Neuronal stem cell (in vitro differentiated cells): ENCODE measurements around the gene SNAI3.
A peak's percentile ranks its signal among the peaks of the same experiment; 100 is the strongest.

Source experiments
- DNase-seq: peaks from one replicate; pipeline ENCODE4 v3.0.0-alpha.2; 2013; ENCODE audit warnings: low spot score
- H2AFZ ChIP-seq: one replicate; pipeline ENCODE4 v1.6.1; 2013; ENCODE audit warnings: mild to moderate bottlenecking, low read length, inconsistent platforms
- H2AK5ac ChIP-seq: 2 replicates; pipeline ENCODE4 v1.6.1; 2013; ENCODE audit warnings: low read depth, mild to moderate bottlenecking, inconsistent platforms, low read length, moderate library complexity, mixed read lengths
- H2BK120ac ChIP-seq: 2 replicates; pipeline ENCODE4 v1.6.1; 2013; ENCODE audit warnings: low read depth, mild to moderate bottlenecking, inconsistent platforms, low read length, moderate library complexity, mixed read lengths
- H2BK12ac ChIP-seq: one replicate; pipeline ENCODE4 v1.6.1; 2013; ENCODE audit warnings: low read length, inconsistent platforms
- H2BK15ac ChIP-seq: 2 replicates; pipeline ENCODE4 v1.6.1; 2013; ENCODE audit warnings: mild to moderate bottlenecking, low read length, inconsistent platforms, mixed read lengths
- H2BK5ac ChIP-seq: one replicate; pipeline ENCODE4 v1.6.1; 2013; ENCODE audit warnings: inconsistent platforms, mild to moderate bottlenecking, low read length, moderate library complexity
- H3K14ac ChIP-seq: one replicate; pipeline ENCODE4 v1.6.1; 2013; ENCODE audit warnings: low read length, inconsistent platforms
- H3K18ac ChIP-seq: 2 replicates; pipeline ENCODE4 v1.6.1; 2013; ENCODE audit warnings: low read length, inconsistent platforms
- H3K23ac ChIP-seq: 2 replicates; pipeline ENCODE4 v1.6.1; 2013; ENCODE audit warnings: low read depth, mild to moderate bottlenecking, mixed read lengths, low read length, inconsistent platforms; ENCODE audit not compliant: poor library complexity
- H3K27ac ChIP-seq: replicated peaks from 3 replicates; pipeline ENCODE4 v1.5.1; 2013; ENCODE audit warnings: low read length, inconsistent platforms
- H3K27me3 ChIP-seq, 3 experiments: 2 replicates each; pipeline ENCODE4 v1.6.1; 2013; ENCODE audit warnings: low read length in 3 of 3, mild to moderate bottlenecking in 2 of 3, inconsistent platforms in 1 of 3, low read depth in 1 of 3, mixed read lengths in 1 of 3, moderate library complexity in 1 of 3; ENCODE audit not compliant: control insufficient read depth in 3 of 3, insufficient read depth in 3 of 3
- H3K36me3 ChIP-seq, 2 donors: replicated peaks in 1 of 2; 2 replicates each; pipeline ENCODE4 v1.6.1; 2013; ENCODE audit warnings: low read length in 2 of 2; ENCODE audit not compliant: control insufficient read depth in 2 of 2, insufficient read depth in 2 of 2
- H3K4ac ChIP-seq: 2 replicates; pipeline ENCODE4 v1.6.1; 2013; ENCODE audit warnings: inconsistent platforms, mild to moderate bottlenecking, low read length, moderate library complexity
- H3K4me1 ChIP-seq, 2 donors: 1 replicate in 1 of 2; 2 replicates in 1 of 2; pipeline ENCODE4 v1.6.1; 2013; ENCODE audit warnings: low read length in 2 of 2, low read depth in 1 of 2; ENCODE audit not compliant: control insufficient read depth in 2 of 2, insufficient read depth in 1 of 2
- H3K4me2 ChIP-seq: one replicate; pipeline ENCODE4 v1.6.1; 2013; ENCODE audit warnings: mild to moderate bottlenecking, low read length, inconsistent platforms; ENCODE audit not compliant: insufficient read depth, poor library complexity, severe bottlenecking
- H3K4me3 ChIP-seq, 2 donors: 2 replicates each; pipeline ENCODE4 v1.5.1; 2013; ENCODE audit warnings: low read length in 2 of 2, mild to moderate bottlenecking in 2 of 2, inconsistent platforms in 1 of 2, moderate library complexity in 1 of 2
- H3K79me1 ChIP-seq: one replicate; pipeline ENCODE4 v1.6.1; 2013; ENCODE audit warnings: low read depth, mild to moderate bottlenecking, inconsistent platforms, low read length, moderate library complexity
- H3K9ac ChIP-seq: one replicate; pipeline ENCODE4 v1.6.1; 2013; ENCODE audit warnings: mild to moderate bottlenecking, low read depth, low read length, inconsistent platforms; ENCODE audit not compliant: poor library complexity
- H3K9me3 ChIP-seq, 2 donors: replicated peaks in 1 of 2; 2 replicates each; pipeline versions ENCODE3 to v1.6.1; 2013; ENCODE audit warnings: low read length in 2 of 2, mild to moderate bottlenecking in 2 of 2, inconsistent platforms in 1 of 2, low read depth in 1 of 2, mixed read lengths in 1 of 2, moderate library complexity in 1 of 2; ENCODE audit not compliant: control insufficient read depth in 2 of 2, insufficient read depth in 1 of 2
- H4K8ac ChIP-seq: one replicate; pipeline ENCODE4 v1.6.1; 2013; ENCODE audit warnings: low read depth, mild to moderate bottlenecking, inconsistent platforms, low read length, moderate library complexity
- H4K91ac ChIP-seq: one replicate; pipeline ENCODE4 v1.6.1; 2013; ENCODE audit warnings: low read length, low read depth, mild to moderate bottlenecking, inconsistent platforms; ENCODE audit not compliant: poor library complexity
- WGBS, 2 donors: extraction: QIAGEN DNeasy Blood & Tissue Kit; methylation state at CpG; one replicate each; pipeline ENCODE4 v1.1.7; 2013; ENCODE audit warnings: missing lambda C conversion rate in 2 of 2, mixed read lengths in 1 of 2; ENCODE audit not compliant: insufficient read length in 2 of 2, insufficient replicate concordance in 1 of 2; ENCODE audit errors: extremely low coverage in 2 of 2; 5-methylcytosine and 5-hydroxymethylcytosine counted together

Gene SNAI3

DNA sequence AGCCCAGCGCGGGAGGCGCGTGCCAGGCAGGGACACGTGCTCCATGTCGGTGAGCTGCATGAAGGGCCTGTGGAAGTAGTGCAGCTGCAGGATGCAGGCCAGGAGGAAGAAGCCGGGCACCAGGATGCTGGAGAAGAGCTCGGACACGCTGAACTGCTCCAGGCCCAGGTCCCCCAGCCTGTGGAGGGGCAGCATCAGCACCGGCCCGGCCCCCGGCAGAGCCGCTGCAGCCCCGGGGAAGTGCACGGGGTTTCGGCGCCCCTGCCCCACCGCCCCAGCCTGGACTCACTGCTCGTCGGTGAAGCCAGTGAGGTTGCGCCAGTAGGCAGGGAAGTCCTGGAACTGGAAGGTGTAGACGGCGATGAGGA is 48.0 kb upstream of the SNAI3 start:
- Histone ChIP-seq H3K4me2 (no peak overlapping the region), H2BK12ac (no peak overlapping the region), H2BK15ac (peak overlapping the region; percentile 26), H3K4ac (no peak overlapping the region), H2AK5ac (peak overlapping the region; percentile 56), H3K36me3 (no peaks in the 10 kb centered on the region), H4K91ac (no peak overlapping the region), H3K14ac (no peak overlapping the region), H3K18ac (no peak overlapping the region), H4K8ac (no peak overlapping the region), H3K27me3 (peaks cover 0 to 7% (median 0%) of the 10 kb centered on the region in 3 experiments), H2BK5ac (no peak overlapping the region), H3K4me3 (no peak overlapping the region), H3K23ac (peak overlapping the region; percentile 85), H3K27ac (no peak overlapping the region), H2BK120ac (no peak overlapping the region), H3K79me1 (no peaks in the 10 kb centered on the region), H3K9me3 (no peaks in the 10 kb centered on the region), H2AFZ (no peak overlapping the region), H3K4me1 (peaks cover 2 to 3% of the 10 kb centered on the region in 2 donors), H3K9ac (no peak overlapping the region)
- no CpG with 5 or more reads among the region's 23 CpGs for WGBS, 2 donors
- no peak for DNase-seq

DNA sequence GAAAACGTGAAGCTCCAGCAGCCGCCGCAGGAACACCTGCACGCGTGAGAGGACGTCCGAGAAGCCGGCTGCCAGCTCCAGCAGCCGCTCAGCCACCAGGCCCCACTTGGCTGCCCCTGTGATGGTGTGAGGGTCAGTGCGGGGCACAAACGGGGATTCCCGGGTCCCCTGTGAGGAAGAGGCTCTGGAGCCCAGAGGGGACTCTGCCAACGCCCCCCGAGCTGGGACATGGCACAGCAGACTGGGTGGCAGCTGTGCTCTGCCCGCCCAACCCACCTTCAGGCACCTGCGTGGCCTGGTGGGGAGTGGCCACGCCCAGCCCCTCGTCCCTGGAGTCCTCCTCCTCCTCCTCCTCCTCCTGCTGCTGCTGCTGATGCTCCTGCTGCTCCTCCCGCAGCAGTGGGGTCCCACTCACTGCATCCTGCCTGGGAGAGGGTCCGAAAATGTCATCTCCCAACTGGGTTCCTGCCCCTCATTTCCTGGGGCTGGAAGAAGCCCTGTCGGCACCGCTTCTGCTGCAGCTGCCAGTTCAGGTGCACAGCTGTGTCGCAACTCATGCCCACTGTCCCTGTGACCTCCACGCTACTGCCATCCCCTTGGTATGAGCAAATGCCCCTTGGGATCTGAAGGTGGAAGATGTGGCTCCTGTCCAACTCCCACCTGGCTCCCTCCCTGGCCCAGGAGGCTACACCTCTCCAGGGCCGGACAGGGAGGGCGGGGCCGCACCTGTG is 47.5 kb upstream of the SNAI3 start:
- Histone ChIP-seq H3K4me3 (no peak overlapping the region), H2BK12ac (no peak overlapping the region), H3K14ac (no peak overlapping the region), H3K23ac (peak overlapping the region; percentile 85), H2BK15ac (no peak overlapping the region), H3K18ac (no peak overlapping the region), H3K36me3 (no peaks in the 10 kb centered on the region), H4K8ac (no peak overlapping the region), H2AFZ (no peak overlapping the region), H2AK5ac (no peak overlapping the region), H3K4me2 (no peak overlapping the region), H4K91ac (no peak overlapping the region), H3K9me3 (no peaks in the 10 kb centered on the region), H3K4me1 (peaks cover 2 to 3% of the 10 kb centered on the region in 2 donors), H3K9ac (no peak overlapping the region), H3K27me3 (peaks cover 0 to 6% (median 0%) of the 10 kb centered on the region in 3 experiments), H2BK5ac (no peak overlapping the region), H3K4ac (no peak overlapping the region), H3K27ac (no peak overlapping the region), H2BK120ac (no peak overlapping the region), H3K79me1 (no peaks in the 10 kb centered on the region)
- WGBS, 2 donors: no CpG with 5 or more reads among the region's 27 CpGs
- no peak for DNase-seq

DNA sequence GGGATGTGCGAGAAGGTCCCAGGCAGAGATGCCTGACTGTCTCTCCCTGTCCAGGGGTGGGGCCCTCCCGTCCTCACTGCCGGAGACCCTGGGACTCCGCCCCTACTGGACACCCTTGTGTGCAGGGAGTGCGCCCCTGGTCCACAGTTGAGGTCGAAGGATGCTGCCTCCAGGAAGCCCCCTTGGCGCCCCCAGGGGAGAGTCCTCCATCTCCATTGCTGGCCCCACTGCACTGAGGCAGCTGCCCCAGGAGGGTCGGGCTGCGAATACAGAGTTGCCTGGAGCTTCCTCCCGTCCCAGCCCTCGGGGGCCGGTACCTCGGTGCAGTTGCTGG is 46.6 kb upstream of the SNAI3 start:
- peak overlapping the region; percentile 85 for H4K91ac ChIP-seq
- no peak overlapping the region for H2BK5ac ChIP-seq
- no CpG with 5 or more reads among the region's 13 CpGs for WGBS, 2 donors
- H2AFZ ChIP-seq: no peak overlapping the region
- no peak overlapping the region for H4K8ac ChIP-seq
- H2AK5ac ChIP-seq: no peak overlapping the region
- H2BK120ac ChIP-seq: no peak overlapping the region
- H3K27me3 ChIP-seq: peaks cover 0 to 2% (median 0%) of the 10 kb centered on the region in 3 experiments
- H3K4me1 ChIP-seq: peaks cover 2 to 3% of the 10 kb centered on the region in 2 donors
- H2BK12ac ChIP-seq: no peak overlapping the region
- H2BK15ac ChIP-seq: no peak overlapping the region
- DNase-seq: no peak
- H3K9me3 ChIP-seq: no peaks in the 10 kb centered on the region
- H3K27ac ChIP-seq: no peak overlapping the region
- no peak overlapping the region for H3K9ac ChIP-seq
- H3K18ac ChIP-seq: no peak overlapping the region
- H3K4ac ChIP-seq: no peak overlapping the region
- no peak overlapping the region for H3K4me2 ChIP-seq
- H3K4me3 ChIP-seq: no peak overlapping the region
- no peaks in the 10 kb centered on the region for H3K36me3 ChIP-seq
- H3K79me1 ChIP-seq: no peaks in the 10 kb centered on the region
- no peak overlapping the region for H3K14ac ChIP-seq
- H3K23ac ChIP-seq: peak overlapping the region; percentile 43

DNA sequence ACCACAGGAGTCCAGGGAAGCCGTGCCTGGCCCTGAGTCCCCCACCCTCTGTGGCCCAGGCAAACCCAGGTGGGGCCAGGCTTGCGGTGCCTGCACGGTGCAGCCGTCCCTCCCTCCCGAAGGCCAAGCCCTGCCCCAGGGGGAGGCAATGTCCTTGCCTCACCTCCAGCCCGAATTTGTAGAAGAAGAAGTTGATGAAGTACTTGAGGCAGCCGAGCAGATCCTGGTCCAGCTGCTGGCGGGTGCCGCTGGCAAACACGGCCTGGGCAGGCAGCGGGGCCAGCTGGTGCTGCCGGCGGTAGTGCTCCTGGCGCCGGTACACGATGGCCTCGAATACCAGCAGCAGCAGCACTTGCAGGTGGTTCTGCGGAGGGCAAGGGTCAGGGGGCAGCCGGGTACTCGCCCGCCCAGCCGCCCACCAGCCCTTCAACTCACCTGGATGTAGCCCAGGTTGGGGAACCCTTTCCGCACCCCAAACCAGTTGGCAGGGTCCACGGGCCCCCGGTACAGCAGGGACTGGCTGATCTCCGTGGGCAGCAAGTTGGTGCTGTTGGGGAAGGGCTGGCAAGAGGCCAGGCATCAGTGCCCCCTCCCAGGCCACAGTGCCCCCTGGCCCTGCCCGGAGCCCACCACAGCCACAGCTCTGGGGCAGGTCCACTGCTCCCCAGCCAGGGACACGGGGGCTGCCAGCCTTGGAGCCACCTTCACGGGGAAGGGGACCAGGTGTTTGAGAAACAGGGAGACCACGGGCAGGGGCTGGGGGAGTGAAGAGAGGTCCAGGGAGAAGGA is 46.1 kb upstream of the SNAI3 start:
- no peak overlapping the region for H2AFZ ChIP-seq
- no peak overlapping the region for H4K8ac ChIP-seq
- peak overlapping the region; percentile 9 for H3K14ac ChIP-seq
- no peak overlapping the region for H2BK120ac ChIP-seq
- no peaks in the 10 kb centered on the region for H3K27me3 ChIP-seq
- peak overlapping the region; percentile 20 for H3K23ac ChIP-seq
- no peak overlapping the region for H3K4me2 ChIP-seq
- no CpG with 5 or more reads among the region's 30 CpGs for WGBS, 2 donors
- H3K36me3 ChIP-seq: no peaks in the 10 kb centered on the region
- H2BK5ac ChIP-seq: no peak overlapping the region
- H3K79me1 ChIP-seq: no peaks in the 10 kb centered on the region
- H3K4me1 ChIP-seq: peaks cover 0 to 2% of the 10 kb centered on the region in 2 donors
- H2BK15ac ChIP-seq: no peak overlapping the region
- DNase-seq: no peak
- no peak overlapping the region for H3K4me3 ChIP-seq
- H4K91ac ChIP-seq: no peak overlapping the region
- H3K9ac ChIP-seq: peak overlapping the region; percentile 4
- no peak overlapping the region for H2BK12ac ChIP-seq
- H3K4ac ChIP-seq: no peak overlapping the region
- peak overlapping the region; percentile 84 for H2AK5ac ChIP-seq
- H3K9me3 ChIP-seq: no peaks in the 10 kb centered on the region
- H3K27ac ChIP-seq: no peak overlapping the region
- no peak overlapping the region for H3K18ac ChIP-seq
